NCI-H226 (cell line): ENCODE results near the gene FARP2.
"Not testable (repeated sequence)": the region's sequence is repeated elsewhere in the genome, so short reads cannot be mapped to it uniquely, and the experiment has no call there.

Experiments used
- DNase-seq: peaks from one replicate; pipeline ENCODE4 v3.0.0-alpha.2; 2015

Gene FARP2

DNA sequence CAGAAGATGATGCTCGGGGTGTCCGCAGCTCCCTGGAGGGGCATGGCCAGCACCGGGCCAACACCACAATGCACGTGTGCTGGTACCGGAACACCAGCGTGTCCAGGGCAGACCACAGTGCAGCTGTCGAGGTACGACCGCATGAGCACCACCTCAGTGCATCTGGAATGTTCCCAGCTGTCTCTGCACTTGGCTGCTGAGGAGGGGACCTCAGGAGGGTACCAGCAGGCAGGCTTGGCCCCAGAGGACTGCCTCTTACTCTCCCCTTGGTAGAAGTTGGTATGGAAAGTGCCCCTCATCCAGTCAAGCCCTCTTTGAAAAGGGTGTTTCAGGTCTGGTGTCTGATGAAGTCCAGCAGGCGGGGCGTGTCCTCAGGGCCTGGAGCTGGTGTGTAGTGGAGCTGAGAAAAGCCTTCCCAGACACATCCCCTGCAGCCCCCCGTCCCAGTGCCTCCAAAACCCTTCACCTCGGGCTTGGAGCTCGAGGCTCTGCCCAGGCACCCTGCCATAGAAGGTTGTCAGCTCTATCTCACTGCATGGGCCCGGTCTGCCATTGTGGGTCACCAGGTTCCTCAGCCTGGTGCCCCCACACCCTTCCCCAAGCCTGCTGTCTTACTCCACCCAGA, 135.6 kb downstream of the FARP2 start:
- no peak for DNase-seq

DNA sequence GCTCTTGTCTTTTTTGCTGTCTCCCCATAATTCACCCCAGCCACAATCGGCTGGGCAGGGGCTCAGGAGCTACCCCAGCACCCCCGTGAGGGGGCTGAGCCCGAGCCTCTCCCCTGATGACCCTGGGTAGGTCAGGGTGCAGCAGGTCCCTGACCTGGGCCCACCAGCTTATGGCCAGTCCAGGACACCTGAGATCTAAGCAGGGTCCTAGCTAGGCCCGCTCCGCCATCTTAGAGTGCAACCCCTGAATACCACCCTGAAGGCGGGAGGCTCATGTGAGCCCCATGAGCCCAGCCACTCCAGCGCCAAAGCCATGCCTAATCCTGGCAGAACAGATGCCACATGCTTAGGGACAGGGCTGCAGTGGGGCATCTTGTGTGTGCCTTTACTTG, 136.1 kb downstream of the FARP2 start:
- DNase-seq = no peak

DNA sequence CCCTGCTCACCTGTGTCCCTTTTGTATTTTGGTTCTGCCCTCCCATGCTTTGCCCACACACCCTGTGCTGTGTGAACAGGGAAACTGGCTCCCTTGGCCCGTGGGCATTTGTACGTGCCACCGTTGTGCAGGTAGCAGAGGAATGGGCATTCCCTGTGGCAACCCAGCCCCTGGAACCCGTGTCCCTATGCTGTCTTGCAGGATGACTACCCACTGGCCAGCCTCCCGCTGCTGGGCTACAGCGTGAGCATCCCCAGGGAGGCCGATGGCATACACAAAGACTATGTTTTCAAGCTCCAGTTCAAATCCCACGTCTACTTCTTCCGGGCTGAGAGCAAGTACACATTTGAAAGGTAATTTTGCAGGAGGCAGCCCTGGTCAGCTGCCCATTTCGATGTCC, 137.0 kb downstream of the FARP2 start:
- DNase-seq = no peak

DNA sequence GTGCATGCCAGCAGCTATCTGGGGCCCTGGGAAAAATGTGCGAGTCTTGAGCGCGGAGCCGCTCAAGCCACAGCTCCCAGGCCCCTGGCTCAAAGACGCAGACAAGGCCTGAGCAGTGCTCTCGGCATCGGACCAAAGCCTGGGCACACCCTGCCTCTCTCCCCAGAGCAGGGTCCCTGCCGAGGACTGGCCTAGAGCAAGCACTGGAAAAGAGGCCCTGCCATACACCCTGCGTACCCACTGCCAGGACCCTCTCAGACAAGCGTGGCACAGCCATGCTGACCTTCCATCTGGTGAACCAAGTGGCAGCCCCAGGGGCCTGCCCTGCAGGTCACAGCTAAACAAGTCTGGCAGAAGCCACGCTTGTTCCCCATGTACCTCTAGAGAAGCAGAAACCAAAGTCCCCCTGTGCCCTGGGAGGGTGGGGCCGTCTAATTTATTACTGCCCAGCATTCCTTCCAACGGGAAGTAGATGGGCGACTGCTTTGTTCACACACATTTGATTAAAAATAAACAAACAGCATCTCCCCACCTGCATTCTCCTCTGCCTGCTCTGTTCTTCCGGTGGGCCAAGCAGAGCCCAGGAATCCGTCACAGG, 138.3 kb downstream of the FARP2 start:
- no peak for DNase-seq

DNA sequence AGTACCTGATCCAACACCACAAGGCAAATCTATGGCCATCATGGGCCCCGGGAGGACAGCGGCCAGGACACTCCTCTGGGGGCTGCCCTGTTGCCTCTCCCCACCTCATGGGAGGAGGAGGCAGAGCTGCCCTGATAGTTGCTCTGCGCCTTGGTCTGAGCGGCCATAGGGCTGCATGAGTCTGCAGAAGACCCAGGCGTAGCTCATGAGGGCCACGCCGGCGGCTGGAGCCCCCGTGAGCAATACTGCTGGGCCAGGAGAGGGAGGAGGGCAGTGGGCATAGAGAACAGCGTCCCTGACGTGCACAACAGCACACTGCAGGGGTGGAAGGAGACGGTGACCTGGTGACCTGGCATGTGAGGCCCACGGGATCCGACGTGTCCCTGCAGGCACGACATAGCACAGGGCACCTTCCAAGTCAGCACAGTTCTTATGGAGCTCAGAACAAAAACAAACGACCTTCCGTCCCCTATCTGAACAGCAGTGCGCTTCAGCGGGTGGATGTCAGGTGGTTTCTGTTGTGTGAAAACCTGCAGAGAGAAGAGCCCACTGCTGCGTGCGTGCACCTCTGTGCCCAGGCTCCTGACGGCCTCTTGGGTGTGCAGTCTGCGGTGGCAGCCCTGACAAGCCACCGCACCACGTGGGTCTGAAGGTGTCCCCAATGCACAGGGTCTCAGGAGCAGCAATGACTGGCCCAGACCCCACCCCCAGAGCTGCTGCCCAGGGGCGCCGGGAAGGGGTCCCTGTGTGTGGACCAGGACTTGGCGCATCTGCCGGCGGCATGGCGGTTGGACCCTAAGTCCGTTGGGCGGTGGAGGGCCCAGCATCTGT, 139.3 kb downstream of the FARP2 start:
- no peak for DNase-seq

DNA sequence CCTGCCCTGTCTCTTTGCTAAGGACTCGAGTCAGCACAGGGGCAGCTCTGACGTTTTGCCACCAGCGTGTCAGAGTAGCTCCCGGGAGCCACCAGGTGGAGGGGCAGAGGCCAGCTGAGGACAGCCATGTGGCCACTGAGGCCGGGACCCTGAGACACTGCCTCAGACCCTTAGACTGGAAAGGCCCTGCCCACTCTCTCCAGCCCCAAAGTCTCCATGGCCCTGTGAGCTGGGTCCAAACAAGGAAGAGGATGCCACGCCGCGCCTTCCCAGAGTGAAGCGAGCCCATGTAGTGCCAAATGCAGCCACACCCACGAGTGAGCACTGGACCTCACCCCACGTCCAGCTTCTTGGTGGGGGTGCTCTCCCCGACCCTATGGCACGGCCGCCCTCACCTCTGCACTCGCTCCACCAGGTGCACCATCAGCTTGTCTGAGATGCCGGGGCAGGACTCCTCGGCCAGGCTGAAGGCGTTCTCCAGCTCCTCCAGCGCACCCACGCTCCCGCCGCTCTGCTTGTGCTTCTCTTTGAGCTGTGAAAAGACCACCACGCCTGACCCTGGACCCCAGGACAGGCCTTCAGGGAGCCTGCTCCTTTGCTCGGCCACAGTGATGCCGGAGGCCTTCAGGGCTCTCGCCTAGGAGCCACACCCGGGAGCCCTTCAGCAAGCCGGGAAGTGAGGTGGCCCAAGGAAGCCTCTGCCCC, 140.1 kb downstream of the FARP2 start:
- no peak for DNase-seq

DNA sequence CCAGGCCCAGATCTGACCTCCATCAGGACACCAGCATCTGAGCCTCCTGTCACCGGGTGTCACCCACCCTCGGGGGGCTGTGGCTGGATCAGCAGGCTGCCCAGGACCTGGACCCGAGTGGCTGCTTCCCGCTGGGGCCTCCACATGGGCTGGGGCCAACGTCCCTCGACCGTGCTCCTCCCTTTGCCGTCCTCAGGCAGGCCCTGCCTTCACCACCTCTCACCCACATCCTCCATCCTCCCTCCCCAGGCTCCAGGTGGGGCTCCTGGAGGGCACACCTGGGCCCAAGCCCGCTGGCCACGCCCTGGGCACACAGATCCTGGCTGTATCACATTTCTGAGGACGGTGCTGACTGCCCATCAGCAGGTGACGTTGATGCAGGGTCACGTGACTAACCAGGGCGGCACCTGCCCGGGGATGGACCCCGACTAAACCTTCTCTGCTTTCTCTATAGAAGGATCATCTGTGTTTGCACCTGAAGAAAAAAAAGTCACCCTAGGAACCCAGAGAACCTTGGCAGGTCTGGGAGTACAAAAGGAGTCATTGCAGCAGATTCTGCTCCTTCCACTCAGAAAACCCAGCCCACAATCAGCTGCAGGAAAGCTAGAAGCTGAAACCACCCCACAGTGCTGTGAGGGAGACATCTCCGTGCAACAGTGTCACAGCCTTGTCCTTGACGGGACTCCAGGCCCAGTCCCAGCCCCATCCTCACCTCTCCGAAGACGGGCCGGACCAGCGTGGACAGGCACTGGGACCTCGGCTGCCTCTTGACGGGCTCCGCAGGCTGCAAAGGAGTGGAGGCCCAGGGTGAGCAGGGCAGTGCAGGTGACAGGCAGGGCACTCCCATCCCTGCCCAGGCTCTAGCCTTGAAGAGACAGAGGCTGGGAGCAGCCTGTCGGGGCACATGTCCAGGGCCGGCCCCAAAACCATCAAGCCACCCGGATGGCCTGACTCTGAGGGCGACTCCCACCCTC, 141.1 kb downstream of the FARP2 start:
- no peak for DNase-seq

DNA sequence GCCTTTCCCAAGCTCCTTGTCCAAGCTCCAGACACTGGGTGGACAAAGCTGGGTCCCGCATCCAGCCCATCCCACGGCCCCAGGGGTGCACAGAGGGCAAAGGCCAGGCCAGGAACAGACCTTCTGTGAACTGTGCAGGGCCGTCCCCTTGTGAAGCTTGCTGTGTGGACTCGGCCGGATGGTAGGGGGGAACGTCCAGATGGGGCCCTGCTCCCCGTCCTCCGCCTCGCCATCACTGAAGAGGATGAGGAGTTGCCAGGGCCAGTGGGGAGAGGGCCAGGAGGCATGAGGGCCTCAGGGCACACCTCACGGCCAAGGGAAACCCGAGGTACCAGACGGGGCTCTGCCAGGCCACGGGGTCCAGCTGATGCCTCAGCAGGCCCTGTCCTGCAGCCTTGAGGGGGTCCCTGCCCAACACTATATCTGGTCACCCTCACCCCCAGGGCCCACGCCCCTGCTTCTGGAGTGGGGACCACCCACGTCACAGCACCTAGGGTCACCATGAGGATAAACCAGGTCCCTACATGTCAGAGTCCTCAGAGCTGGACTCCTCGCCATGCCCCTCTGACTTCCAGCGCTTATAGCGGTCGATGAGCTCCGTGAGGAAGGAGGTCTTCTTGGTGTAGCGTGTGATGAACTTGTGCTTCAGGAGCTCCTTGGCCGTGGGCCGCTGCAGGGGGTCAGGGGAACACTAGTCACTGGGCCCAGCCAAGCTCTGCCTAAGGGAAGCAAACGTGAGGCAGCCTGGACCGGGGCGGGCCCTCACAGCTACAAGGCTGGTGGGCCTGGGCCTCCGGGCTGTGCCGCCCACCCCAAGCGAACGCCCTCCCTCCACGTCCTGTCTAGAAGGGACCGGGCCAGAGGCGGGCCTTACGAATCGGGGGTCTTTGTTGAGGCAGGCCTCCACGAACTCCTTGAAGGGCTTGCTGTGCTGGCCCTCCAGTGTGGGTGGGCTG, 142.3 kb downstream of the FARP2 start:
- no peak for DNase-seq

DNA sequence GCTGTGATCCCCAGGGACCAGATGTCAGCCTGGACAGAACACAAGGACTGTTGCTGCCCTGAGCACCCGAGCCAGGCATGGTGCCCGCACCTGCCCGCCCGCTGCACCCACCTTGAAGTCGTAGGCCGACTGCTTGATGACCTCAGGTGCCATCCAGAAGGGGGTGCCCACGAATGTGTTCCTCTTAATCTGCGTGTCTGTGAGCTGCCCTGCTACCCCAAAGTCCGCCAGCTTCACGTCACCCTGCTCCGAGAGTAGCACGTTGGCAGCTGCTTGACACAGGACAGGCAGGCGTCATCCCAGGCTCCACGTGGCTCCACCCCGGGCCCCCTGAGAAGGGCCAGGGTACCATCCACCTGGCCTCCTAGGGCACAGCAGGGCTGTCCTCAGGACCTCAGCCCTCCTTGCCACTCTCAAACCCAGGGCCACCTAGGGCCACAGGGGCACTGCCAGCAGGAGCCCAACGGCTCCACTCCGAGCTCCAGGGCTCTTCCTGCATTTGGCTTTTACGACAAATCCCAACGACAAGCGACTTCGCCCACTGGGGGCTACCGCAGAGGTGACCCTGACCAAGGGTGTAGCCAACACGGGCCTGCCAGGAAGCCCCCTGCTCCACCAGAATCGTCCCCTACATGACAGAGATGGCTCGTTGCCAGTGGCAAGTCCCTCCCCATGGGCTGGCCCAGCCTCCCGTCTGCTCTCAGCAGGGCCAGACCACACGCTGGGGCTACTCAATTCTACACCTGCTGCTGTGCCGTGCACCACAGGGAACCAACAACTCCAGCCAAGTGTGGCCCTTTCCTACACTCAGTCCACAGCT, 143.3 kb downstream of the FARP2 start:
- no peak for DNase-seq

DNA sequence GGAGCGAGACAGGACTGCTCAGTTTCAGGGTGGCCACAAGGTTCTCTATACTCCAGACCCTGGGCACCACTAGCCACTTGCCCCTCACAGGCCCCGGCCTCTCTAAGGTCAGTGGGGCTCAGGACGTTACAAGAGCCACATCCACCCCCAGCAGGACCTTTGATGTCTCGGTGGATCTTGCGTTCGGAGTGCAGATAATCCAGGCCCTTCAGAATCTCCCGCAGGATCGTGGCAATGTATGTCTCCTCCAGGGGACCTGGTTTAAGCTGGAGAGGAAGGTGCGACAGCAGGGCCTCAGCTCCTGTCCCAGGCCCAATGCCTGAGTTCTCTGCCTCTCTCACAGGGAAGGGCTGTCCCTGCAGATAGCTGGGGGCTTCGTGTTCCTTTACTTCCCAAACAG, 143.9 kb downstream of the FARP2 start:
- DNase-seq = no peak

DNA sequence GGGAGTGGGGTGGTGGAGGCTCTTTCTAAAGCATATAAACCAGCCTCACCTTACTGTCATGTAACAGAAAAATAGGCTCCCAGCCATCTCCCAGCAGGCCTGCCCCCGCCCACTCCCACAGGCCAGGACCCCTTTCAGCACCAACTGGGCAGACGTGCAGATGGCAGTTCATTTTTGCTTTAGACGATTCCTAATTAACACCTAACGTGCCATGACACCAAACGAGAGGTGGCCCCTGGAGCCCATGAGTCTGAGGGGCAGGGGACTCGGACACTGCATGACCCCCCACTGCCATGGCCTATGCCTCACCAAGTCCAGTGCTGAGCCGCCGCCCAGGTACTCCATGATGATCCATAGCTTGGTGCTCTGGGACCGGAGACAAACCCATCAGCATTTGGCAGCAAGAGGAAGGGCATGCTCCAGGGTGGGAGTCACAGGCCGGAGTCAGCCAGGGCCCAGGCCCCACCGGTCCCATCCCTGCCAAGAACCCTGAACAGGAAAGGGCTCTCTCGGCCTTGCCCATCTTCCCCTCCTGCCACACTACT, 144.4 kb downstream of the FARP2 start:
- no peak for DNase-seq

DNA sequence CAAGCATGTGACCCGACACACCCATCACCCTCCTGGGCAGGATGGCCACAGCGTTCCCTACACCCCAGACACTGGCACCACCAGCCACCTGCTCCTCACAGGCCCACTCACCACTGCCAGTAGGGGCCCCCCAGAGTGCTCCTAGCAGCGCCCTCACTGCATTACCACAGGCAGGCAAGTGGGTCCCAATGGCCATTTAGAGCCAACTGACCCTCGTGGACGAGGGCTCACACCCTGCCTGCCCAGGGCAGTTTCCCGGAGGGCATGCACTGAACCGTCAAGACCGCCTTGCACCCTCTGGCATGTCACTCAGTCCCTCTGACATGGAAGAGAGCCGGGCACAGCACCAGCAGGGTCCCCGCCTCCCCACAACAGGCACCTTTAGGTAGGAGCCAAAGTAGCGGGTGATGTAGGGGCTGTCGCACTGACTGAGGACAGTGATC, 145.0 kb downstream of the FARP2 start:
- no peak for DNase-seq

DNA sequence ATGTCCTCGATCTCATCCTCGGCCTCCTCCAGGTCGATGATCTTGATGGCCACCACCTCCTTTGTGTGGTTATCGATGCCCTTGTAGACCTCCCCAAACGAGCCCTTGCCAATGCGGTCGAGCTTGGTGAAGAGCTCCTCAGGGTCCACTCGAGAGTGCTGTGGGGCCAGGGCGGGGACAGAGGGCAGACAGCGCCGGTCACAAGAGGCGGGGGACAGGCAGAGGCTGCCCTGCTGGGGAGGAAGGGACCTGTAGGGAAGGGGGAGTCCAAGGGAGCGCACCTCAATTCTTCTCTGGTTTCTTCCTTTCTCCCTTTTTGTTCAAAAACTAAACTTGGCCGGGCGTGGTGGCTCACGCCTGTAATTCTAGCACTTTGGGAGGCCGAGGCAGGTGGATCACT, 145.5 kb downstream of the FARP2 start:
- no peak for DNase-seq

DNA sequence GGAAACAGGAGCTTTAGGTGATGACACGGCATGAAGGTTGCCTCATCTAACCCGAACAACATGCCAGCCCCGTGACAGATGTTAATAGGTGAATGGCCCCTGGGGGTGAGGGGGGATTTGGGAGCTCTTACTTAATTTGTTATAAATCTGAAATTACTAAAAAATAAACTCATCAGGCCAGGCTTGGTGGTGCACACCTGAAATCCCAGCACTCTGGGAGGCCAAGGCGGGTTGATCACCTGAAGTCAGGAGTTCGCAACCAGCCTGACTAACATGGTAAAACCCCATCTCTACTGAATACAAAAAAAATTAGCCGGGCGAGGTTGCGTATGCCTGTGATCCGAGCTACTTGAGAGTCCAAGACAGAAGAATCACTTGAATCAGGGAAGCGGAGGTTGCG, 146.2 kb downstream of the FARP2 start:
- DNase-seq = no peak

DNA sequence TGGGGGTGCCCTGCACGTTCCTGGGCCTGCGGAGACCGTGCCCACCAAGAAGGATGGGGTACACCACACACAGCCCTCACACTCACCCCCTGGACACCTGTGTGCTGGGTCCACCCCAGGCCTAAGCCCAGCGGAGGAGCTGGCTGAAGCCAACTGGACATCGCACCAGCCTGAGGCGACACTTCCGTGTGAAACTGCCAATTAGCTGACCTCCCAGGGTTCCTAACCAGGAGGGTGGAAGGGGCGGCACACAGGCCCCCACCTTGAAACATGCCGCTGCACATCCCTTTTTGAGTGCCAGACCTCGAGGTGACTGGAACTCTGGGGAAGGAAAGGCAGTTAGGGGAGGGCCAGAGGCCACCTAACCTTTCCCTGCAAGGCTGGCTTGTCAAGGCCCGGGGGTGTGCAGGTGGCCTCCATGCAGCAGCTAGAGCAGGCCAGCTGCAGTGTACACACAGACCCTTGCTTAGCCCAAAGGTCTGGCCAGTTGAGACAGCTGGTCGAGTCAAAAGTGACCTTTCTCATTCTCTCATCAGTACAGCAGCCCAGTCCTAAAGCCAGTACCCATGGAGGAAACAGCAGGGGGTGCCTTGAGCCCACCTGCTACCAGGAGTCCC, 147.8 kb downstream of the FARP2 start:
- no peak for DNase-seq

DNA sequence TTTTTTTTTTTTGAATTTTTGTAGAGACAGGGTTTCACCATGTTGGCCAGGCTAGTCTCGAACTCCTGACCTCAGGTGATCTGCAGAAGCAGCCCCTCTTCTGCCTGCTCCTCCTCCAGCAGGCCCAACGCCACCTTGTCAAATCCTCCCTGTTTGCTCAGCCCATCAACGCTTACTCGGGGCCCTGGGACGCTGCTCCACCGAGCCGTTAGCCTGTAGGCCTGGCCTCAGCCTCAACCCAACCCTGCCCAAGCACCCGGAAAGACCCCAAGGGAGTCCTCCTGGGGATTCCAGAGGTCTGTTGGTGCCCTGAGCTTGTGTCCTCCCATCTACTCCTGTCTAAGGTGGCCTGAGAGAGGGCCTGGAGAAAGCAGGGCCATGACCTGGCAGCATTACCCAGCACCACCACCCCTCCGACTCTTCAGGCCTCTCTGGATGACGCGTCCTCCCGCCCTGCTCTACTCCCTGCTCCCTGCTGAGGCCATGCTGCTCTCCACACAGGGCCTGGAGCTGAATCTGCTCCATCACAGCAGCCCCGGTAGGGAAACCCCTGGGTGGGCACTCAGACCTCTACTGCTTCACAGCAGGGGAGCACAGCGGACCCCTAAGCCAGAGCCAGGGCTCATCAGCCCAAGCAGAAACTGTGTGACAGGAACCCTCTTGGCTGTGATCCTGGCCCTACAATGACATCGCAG, 149.1 kb downstream of the FARP2 start:
- no peak for DNase-seq

DNA sequence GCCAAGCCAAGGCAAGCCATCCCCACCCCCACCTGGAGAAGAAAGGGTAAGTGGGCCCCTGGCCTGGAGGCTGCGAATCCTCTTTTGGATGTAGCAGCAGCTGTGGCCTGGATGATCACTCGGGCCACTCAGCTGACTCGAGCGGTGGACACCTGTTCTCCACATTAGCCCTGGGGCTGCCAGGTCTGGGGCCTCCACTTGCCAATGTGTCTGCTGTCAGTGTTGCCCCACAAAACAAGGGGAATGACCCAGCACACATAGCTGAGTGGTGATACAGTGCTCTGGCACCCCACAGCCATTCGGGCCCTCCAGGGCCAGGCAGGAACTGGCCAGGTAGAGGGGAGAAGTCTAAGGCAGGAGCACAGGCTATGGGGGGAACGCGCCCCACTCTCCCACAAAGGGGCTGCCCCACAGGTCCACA, 149.7 kb downstream of the FARP2 start:
- no peak for DNase-seq

DNA sequence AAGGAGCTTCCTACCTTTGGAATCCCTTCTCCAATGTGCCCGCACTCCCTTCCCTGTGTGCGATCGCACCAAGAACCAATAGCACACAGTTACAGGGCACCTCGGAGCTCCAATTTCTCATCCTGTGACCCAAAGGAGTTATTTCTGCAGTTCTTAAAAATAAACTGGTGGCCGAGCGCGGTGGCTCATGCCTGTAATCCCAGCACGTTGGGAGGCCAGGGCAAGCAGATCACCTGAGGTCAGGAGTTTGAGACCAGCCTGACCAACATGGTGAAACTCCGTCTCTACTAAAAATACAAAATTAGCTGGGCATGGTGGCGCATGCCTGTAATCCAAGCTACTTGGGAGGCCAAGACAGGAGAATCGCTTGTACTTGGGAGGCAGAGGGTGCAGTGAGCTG, 150.2 kb downstream of the FARP2 start:
- not testable (repeated sequence) for DNase-seq
